HCT116 (cell line): Measurements from ENCODE around the gene GSG1L. TPM values are rescaled to one million over a fixed set of nuclear protein-coding genes. Genes with fewer than 3 reads are reported as not detected.

Experiments
- ATAC-seq: fragments of 200-7000 bp; cut with Tn5 transposase; 2 replicates; pipeline ENCODE4 v1.9.1; 2020; ENCODE audit warnings: mild to moderate bottlenecking, moderate library complexity
- BruUV-seq: library from RNA; stranded (reverse); fragments of 400-500 nt; replicated peaks from 2 replicates; lab custom pipeline; 2021; lab: Mats Ljungman, UMichigan
- CTCF ChIA-PET: fragments of 300-600 bp; sonication (Branson Sonifier 250); formaldehyde crosslinking; loops from one replicate; lab custom pipeline; 2021; ENCODE audit warnings: antibody characterized with exemption; lab: Charles Lee
- POLR2A ChIA-PET: fragments of 300-600, 350-600 bp; sonication (Branson Sonifier 250); formaldehyde crosslinking; loops from one replicate; lab custom pipeline; 2021; ENCODE audit warnings: antibody characterized with exemption; lab: Charles Lee
- RAD21 ChIA-PET, 2 experiments: fragments of 300-600 bp; sonication (Branson Sonifier 250); formaldehyde crosslinking; loops; one replicate each; lab custom pipeline; 2023; ENCODE audit warnings: low total read pairs in 2 of 2; ENCODE audit not compliant: uncharacterized antibody in 2 of 2, unreplicated experiment in 2 of 2, low non-redundant PET in 1 of 2; lab: Charles Lee
- DNase-seq: peaks from one replicate; pipeline ENCODE4 v3.0.0-alpha.2; 2010; ENCODE audit warnings: low read depth, low spot score
- H2AFZ ChIP-seq: fragments of 200-600 bp; shearing (Covaris generic), sonication (generic); 2 replicates; pipeline ENCODE4 v1.6.1; 2017; ENCODE audit warnings: low read depth, mixed run types, mixed read lengths, antibody characterized with exemption, low read length; ENCODE audit not compliant: poor library complexity, severe bottlenecking
- H3K27ac ChIP-seq: 2 replicates; pipeline ENCODE4 v1.5.1; 2012; ENCODE audit warnings: low read depth, low read length
- H3K27me3 ChIP-seq: fragments of 200-600 bp; sonication (generic); 2 replicates; pipeline ENCODE4 v1.6.1; 2016; ENCODE audit warnings: mixed run types, low read length, mixed read lengths; ENCODE audit not compliant: insufficient read depth
- H3K36me3 ChIP-seq, 2 experiments: fragments of 200-500 bp in 1 of 2; fragments of 200-600 bp in 1 of 2; sonication (Bioruptor generic) in 1 of 2; sonication (generic) in 1 of 2; 2 replicates each; pipeline versions ENCODE4 v1.5.1 to v1.6.1; 2014 to 2016; ENCODE audit warnings: low read length in 2 of 2, inconsistent platforms in 1 of 2, mixed read lengths in 1 of 2, mixed run types in 1 of 2; ENCODE audit not compliant: insufficient read depth in 2 of 2, control insufficient read depth in 1 of 2
- H3K4me1 ChIP-seq, 2 experiments: fragments of 200-600 bp in 1 of 2; sonication (generic) in 1 of 2; 2 replicates each; pipeline versions ENCODE4 v1.5.1 to v1.6.1; 2012 to 2017; ENCODE audit warnings: low read length in 2 of 2, inconsistent platforms in 1 of 2, mild to moderate bottlenecking in 1 of 2, mixed read lengths in 1 of 2, mixed run types in 1 of 2, moderate library complexity in 1 of 2; ENCODE audit not compliant: insufficient read depth in 2 of 2, control insufficient read depth in 1 of 2
- H3K4me2 ChIP-seq: fragments of 200-600 bp; sonication (generic); 2 replicates; pipeline ENCODE4 v1.6.1; 2017; ENCODE audit warnings: mixed run types, low read length, mixed read lengths
- H3K4me3 ChIP-seq, 2 experiments: fragments of 200-600 bp in 1 of 2; sonication (generic) in 1 of 2; replicated peaks in 1 of 2; 2 replicates each; pipeline ENCODE4 v1.5.1; 2011 to 2016; ENCODE audit warnings: low read length in 2 of 2, control low read depth in 1 of 2, low read depth in 1 of 2, mild to moderate bottlenecking in 1 of 2, mixed read lengths in 1 of 2, mixed run types in 1 of 2
- H3K79me2 ChIP-seq: fragments of 200-600 bp; sonication (generic); 2 replicates; pipeline ENCODE4 v1.6.1; 2017; ENCODE audit warnings: mild to moderate bottlenecking, mixed run types, low read length, moderate library complexity, mixed read lengths; ENCODE audit not compliant: insufficient read depth
- H3K9ac ChIP-seq: fragments of 200-600 bp; sonication (generic); 2 replicates; pipeline ENCODE4 v1.6.1; 2016; ENCODE audit warnings: low read length, mixed read lengths
- H3K9me2 ChIP-seq: fragments of 200-600 bp; sonication (generic), shearing (Covaris generic); 2 replicates; pipeline ENCODE4 v1.6.1; 2017; ENCODE audit warnings: mixed run types, mild to moderate bottlenecking, moderate library complexity; ENCODE audit not compliant: insufficient read depth
- H3K9me3 ChIP-seq, 2 experiments: fragments of 200-500 bp in 1 of 2; fragments of 200-600 bp in 1 of 2; sonication (Bioruptor generic) in 1 of 2; sonication (generic) in 1 of 2; 2 replicates each; pipeline ENCODE4 v1.6.1; 2014 to 2017; ENCODE audit warnings: low read length in 2 of 2, mixed read lengths in 2 of 2, inconsistent platforms in 1 of 2, low read depth in 1 of 2, mild to moderate bottlenecking in 1 of 2, mixed run types in 1 of 2, moderate library complexity in 1 of 2; ENCODE audit not compliant: control insufficient read depth in 1 of 2, insufficient read depth in 1 of 2
- H4K20me1 ChIP-seq: fragments of 200-600 bp; sonication (generic), shearing (Covaris generic); 2 replicates; pipeline ENCODE4 v1.6.1; 2017; ENCODE audit warnings: mixed run types, mild to moderate bottlenecking, moderate library complexity; ENCODE audit not compliant: insufficient read depth
- CTCF ChIP-seq, 3 experiments: fragments of 200-600 bp in 1 of 3; sonication (generic) in 1 of 3; IDR thresholded peaks in 2 of 3; conservative IDR thresholded peaks in 1 of 3; 2 replicates each; pipeline ENCODE4 v1.5.1; 2012 to 2017; ENCODE audit warnings: low read depth in 2 of 3, low read length in 2 of 3, antibody characterized with exemption in 1 of 3, borderline replicate concordance in 1 of 3, control low read depth in 1 of 3, mild to moderate bottlenecking in 1 of 3, mixed read lengths in 1 of 3, mixed run types in 1 of 3, moderate library complexity in 1 of 3; ENCODE audit not compliant: insufficient read depth in 1 of 3
- EGR1 ChIP-seq: IDR thresholded peaks from 2 replicates; pipeline ENCODE4 v1.6.1; 2012; ENCODE audit warnings: low read depth
- EZH2phosphoT487 ChIP-seq: fragments of 200-600 bp; IDR thresholded peaks from 2 replicates; pipeline ENCODE4 v1.6.1; 2018; ENCODE audit warnings: antibody characterized with exemption, borderline replicate concordance
- POLR2A ChIP-seq: IDR thresholded peaks from 2 replicates; pipeline ENCODE4 v1.7.0; 2011; ENCODE audit warnings: borderline replicate concordance; ENCODE audit not compliant: insufficient read depth, insufficient read length; ENCODE audit errors: extremely low read depth
- RAD21 ChIP-seq: IDR thresholded peaks from 2 replicates; pipeline ENCODE4 v1.6.1; 2012; ENCODE audit warnings: low read depth, mild to moderate bottlenecking
- REST ChIP-seq: IDR thresholded peaks from 2 replicates; pipeline ENCODE4 v1.6.1; 2012; ENCODE audit warnings: low read depth
- SIN3A ChIP-seq: IDR thresholded peaks from 2 replicates; pipeline ENCODE4 v1.6.1; 2012; ENCODE audit warnings: low read depth
- SP1 ChIP-seq: IDR thresholded peaks from 2 replicates; pipeline ENCODE4 v1.6.1; 2012; ENCODE audit warnings: low read depth
- SRF ChIP-seq: IDR thresholded peaks from 2 replicates; pipeline ENCODE4 v1.6.1; 2012; ENCODE audit warnings: low read depth
- TCF7L2 ChIP-seq: IDR thresholded peaks from 2 replicates; pipeline ENCODE4 v1.7.0; 2011; ENCODE audit warnings: borderline replicate concordance, inconsistent platforms; ENCODE audit not compliant: insufficient read depth, insufficient read length; ENCODE audit errors: extremely low read depth
- ZBTB33 ChIP-seq: IDR thresholded peaks from 2 replicates; pipeline ENCODE4 v1.6.1; 2011; ENCODE audit warnings: mild to moderate bottlenecking, low read length, moderate library complexity; ENCODE audit not compliant: insufficient replicate concordance; ENCODE audit errors: extremely low read depth
- ZNF274 ChIP-seq: fragments of 200-500 bp; sonication (Bioruptor generic); IDR thresholded peaks from 2 replicates; pipeline ENCODE4 v1.6.1; 2014; ENCODE audit warnings: mild to moderate bottlenecking, low read depth, low read length, inconsistent platforms
- intact Hi-C: fragments of 100-400 bp; cut with micrococcal nuclease; formaldehyde crosslinking; loops from 2 replicates; pipeline ENCODE4 v1.10.0; 2022
- total RNA-seq: library from RNA; stranded (reverse); gene quantifications from one replicate; pipeline ENCODE4 v1.2.1, GENCODE V29; 2021; ENCODE audit not compliant: unreplicated experiment

The GSG1L gene
- total RNA-seq, 1 experiment from 2014 or later = not detected

- TF ChIP-seq POLR2A (no peak), RAD21 (no peak), ZBTB33 (no peak), SP1 (no peak), TCF7L2 (no peak), ZNF274 (no peak), REST (no peak), CTCF (IDR thresholded peaks at IDR 0.05 in 2 of 3, conservative IDR thresholded peaks at IDR 0.05 in 1 of 3; ENCODE audit: borderline replicate concordance in 1 of 3, insufficient read depth in 1 of 3, low read depth in 2 of 3, low read length in 2 of 3) (no peak), SIN3A (no peak), EGR1 (no peak), EZH2phosphoT487 (no peak), SRF (no peak)
- TF ChIP-seq, all 23 proteins: peak for 0
- intact Hi-C loops = no loop called here
- Histone ChIP-seq H3K4me2 (no peak overlapping the region), H4K20me1 (no peaks in the 10 kb centered on the region), H3K4me1 (no peaks in the 10 kb centered on the region), H3K9me2 (no peaks in the 10 kb centered on the region), H3K79me2 (no peaks in the 10 kb centered on the region), H2AFZ (no peak overlapping the region), H3K27ac (no peak overlapping the region), H3K36me3 (no peaks in the 10 kb centered on the region), H3K9me3 (no peaks in the 10 kb centered on the region), H3K27me3 (peaks cover 54% of the 10 kb centered on the region), H3K4me3 (no peak overlapping the region), H3K9ac (no peak overlapping the region)
- CTCF ChIA-PET = no interaction called here
- no TSS peak for BruUV-seq
- ATAC-seq (no peak), DNase-seq (no peak)
- RAD21 ChIA-PET = interaction anchor here in 1 of 2 experiments (0.5 kb wide), 1 partner anchor 256 kb away, joined by 3 read pairs; no protein-coding TSS in a partner anchor
- POLR2A ChIA-PET = no interaction called here
Observed at GRCh38 chr16:27802664-27803439, 260.7 kb downstream of the GSG1L start.
